GM04504 (cell line): ENCODE data around the gene SCN2A.
A peak's percentile ranks its signal among the peaks of the same experiment; 100 is the strongest.

Experiments
- DNase-seq: peaks from one replicate; pipeline ENCODE4 v3.0.0-alpha.2; 2012; ENCODE audit warnings: low read depth

SCN2A gene

GRCh38 chr2:165239230-165239629 lies at the start of gene SCN2A:
SCN2A (plus strand) TSS chr2:165239414; CDS start chr2:165295824, 56,410 bp downstream.
- DNase-seq = peak; percentile 13

GRCh38 chr2:165191096-165191728 lies 48.0 kb upstream of the SCN2A start:
- no peak for DNase-seq

DNA sequence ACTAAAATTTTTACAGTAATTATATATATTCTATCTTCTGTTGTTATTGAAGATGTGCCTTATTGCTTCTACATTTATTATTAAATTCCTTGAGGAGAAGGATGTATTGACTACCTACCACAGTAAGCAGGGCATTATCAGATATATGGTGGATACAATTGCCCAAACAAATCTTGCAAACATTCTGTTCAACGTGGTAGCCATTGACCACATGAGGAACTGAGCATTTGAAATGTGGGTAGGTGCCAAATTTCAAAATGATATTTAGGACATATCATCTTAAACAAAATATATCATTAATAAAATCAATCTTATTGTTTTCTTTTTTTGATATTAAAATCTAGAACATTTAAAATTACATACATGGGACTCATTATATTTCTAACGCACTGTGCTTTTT lies 46.5 kb upstream of the SCN2A start:
- DNase-seq = no peak

DNA sequence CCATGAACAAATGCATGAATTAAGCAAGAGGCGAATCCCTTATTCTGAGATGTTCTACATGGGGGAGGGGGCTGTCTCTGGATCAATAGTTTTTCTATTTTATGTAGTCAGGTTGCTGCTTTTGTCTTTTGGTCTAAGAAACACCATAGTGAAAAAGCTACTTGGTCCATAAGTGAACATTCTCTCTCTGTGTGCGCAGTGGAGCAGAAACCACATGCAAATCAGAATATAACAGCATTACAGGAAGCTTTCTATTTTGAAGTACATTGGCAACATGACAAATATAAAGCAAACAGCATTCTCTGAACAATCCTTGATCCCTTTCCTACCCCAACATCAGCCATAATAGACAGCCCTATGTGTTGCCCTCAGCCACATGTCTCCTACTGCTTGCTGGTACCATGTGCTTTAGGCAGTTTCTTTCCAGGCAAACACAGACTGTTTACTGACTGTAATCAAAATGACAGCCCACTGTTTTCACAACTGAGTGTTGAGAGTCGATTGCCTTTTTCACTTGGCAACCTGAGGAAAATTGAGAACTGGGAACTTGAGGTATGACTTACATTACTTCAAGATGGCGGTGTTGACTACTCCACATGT lies 45.9 kb upstream of the SCN2A start:
- DNase-seq = no peak

GRCh38 chr2:165196411-165196810 lies 42.8 kb upstream of the SCN2A start:
- DNase-seq = no peak

GRCh38 chr2:165197346-165197745 lies 41.9 kb upstream of the SCN2A start:
- no peak for DNase-seq

DNA sequence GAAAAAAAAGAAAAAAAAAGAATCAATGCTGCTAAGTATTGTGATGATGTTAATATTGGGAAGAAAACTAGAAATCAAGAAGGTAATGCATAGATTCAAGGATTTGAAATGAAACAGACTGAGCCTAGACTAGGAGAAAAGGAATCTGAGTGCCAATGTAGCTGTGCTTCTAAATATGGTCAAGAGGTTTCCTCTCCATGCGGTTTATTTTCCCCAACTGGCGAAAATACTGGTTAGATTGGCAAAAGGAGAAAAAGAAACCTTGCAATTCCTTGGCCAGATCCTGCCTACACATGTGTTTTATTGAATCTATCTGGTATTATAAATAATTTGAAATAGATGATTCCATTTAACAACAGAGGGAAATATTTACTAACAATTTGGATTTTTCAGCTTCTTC lies 41.0 kb upstream of the SCN2A start:
- DNase-seq = no peak

GRCh38 chr2:165202239-165202638 lies 37.0 kb upstream of the SCN2A start:
- DNase-seq = no peak

- peak; percentile 17 for DNase-seq
These were observed 35.3 kb upstream of the SCN2A start, which contains the start of gene SCN3A for GRCh38 chr2:165203689-165204559. SCN3A (minus strand) TSS chr2:165204050; CDS start chr2:165176394, 27,656 bp downstream.

GRCh38 chr2:165205865-165206264 lies 33.3 kb upstream of the SCN2A start:
- no peak for DNase-seq

- DNase-seq = no peak
These were observed 31.1 kb upstream of the SCN2A start for GRCh38 chr2:165208094-165208493.

DNA sequence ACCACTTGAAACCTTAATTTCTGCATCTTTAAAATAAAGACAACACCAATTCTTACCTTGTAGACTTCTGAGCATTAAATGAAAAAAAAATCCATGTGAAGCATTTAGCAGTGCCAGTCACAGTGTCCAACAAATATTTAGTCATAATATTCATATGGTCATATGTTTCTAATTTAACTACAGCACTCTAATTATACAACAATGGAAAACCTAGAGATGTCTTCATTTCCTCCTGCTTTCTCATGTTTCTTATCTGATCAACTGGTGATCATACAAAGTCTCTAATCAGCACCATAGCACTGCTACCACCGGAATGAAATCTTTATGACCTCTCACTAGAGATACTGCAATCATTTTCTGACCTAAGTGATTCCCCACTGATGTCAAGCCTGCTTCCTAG lies 25.1 kb upstream of the SCN2A start:
- no peak for DNase-seq

DNA sequence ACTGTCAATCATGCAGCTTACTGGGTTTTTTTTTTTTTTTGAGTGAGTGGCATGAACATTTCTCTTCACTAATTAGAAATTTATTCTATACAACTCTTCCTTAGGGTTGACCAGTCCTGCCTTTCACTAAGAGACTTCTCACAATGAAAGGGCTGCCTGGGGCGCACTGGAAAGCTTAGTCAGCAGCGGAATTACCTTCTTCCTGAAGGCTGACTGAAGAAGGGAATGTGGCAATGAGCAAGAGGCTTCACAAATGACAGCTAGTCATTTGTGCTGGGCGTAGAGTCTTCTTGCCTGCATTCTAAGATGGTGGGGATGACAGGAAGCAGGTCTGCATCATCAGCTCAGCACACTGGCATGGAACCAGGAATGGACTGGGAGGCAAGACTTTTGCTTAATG lies 19.7 kb upstream of the SCN2A start:
- DNase-seq = no peak

DNA sequence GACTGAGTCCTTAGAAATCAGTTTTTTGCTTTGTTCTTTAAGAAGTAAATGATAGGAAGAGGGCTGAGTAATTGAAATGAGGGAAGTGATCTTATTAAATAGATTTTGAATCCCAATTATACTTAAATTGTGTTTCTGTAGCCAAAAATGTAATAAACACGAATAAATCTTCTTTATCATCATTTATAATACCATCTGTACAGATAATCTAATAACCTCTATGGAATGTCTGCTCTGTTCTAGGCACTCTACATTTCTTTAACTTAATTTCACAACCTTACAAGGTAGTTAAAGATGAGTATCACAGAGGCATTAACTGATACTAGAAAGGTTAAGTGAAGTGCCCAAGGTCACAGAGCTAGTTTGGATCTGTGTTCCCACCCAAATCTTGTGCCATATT lies 14.3 kb upstream of the SCN2A start:
- DNase-seq = no peak

DNA sequence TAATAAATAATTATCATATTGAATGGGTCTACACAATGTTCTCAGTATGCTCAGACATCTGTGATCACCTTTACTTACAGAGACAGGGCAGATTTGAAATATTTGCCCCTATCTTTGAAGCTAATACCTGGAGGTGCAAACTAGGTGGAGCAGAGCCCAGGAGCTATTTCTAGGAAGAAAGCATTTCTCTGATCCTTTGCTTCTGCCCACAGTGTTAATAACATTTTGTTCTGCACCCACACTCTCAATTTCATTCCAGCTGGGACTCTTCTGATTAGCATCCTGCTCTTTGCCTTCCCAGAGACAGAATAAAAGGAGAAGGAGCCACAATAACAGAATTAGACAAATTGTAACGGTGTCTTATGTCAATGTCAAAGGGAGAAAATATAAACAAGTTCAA lies 11.6 kb upstream of the SCN2A start:
- DNase-seq = no peak

- DNase-seq = no peak
These were observed 2.2 kb upstream of the SCN2A start for GRCh38 chr2:165237056-165237455.

GRCh38 chr2:165238295-165238694 lies 919 bp upstream of the SCN2A start:
- DNase-seq = peak; percentile 1

DNA sequence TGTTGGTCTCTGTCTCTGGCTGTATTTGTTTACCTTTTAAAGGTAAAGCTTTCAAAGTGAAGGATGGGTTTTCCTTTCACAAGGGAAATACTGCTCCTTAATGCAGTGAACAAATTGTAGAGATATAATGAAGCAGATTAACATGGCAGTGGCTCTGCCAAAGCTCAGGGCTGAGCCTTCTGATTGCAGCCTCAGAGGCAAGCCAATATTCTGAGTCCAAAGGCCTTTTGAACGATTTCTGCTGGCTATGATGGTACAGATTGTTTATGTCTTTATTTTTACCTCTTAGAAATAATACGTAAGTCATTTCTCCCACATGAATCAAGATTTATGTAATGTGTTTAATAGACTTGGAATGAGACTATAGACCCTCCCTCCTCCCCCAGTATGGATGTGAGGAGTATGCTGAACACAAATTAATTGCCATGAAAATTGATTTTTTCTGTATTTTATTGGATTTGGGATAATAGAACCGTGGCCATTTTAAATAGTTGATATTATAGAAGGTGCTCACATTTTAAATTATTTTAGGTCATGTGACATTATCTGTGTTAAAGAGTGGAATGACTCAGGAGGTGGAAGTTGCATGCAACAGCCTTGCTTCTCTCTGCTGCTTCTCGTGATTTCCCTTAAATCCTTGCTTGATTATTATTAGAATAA lies 772 bp downstream of the SCN2A start:
- no peak for DNase-seq

- DNase-seq = no peak
These were observed 1.7 kb downstream of the SCN2A start for GRCh38 chr2:165240916-165241315.

- no peak for DNase-seq
These were observed 6.0 kb downstream of the SCN2A start for GRCh38 chr2:165245081-165245793.

- DNase-seq = no peak
These were observed 9.0 kb downstream of the SCN2A start for GRCh38 chr2:165248238-165248637.

DNA sequence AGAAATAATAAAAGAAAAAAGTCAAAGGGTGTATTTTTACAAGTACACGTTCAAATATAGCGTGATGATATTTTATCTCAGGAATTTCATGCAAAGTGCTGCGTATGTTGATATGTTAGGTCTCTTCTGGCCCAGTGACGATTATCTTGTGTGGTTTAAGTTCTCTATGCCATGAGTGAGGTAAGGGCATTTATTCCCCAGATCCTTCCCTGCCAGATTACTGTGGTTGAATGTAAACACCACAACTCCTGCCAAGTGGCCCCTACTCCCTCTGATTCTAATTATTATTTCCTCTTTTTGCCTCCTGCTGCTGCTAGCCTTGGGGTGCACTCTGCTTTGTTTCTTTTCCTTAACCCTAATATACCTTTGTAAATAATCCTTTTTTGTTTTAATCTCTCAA lies 12.2 kb downstream of the SCN2A start:
- no peak for DNase-seq
